GM18517 (cell line): ENCODE measurements around the gene KRTAP6-2.

Experiments used
- ATAC-seq: cut with Tn5 transposase; IDR thresholded peaks from one replicate; pipeline ENCODE4 v1.9.1; 2021; ENCODE audit warnings: mild to moderate bottlenecking, moderate library complexity; ENCODE audit not compliant: unreplicated experiment

The KRTAP6-2 gene, protein sequence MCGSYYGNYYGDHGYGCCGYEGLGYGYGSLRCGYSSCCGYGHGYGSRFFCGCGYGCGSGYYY

DNA sequence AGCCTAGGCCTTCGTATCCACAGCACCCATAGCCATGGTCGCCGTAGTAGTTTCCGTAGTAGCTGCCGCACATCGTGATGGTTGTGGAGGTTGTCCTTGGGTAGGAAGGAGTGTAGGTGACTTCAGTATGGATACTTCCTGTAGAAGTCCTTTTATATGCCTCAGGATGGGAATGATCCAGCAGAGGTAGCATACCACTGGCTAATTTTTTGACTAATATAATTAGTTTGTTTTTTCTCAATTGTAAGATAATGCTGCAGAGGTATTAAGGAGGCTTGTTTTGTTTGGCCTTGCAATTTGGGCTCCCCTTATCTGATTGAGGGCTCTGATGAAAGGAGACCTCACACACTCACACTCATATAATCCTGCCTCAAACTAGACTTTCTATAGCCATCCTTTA lies at the start of gene KRTAP6-2:
KRTAP6-2 (minus strand) TSS at position 101 of the 400 bp plus-strand sequence; CDS start at position 73, 28 bp downstream.
- no peak for ATAC-seq

DNA sequence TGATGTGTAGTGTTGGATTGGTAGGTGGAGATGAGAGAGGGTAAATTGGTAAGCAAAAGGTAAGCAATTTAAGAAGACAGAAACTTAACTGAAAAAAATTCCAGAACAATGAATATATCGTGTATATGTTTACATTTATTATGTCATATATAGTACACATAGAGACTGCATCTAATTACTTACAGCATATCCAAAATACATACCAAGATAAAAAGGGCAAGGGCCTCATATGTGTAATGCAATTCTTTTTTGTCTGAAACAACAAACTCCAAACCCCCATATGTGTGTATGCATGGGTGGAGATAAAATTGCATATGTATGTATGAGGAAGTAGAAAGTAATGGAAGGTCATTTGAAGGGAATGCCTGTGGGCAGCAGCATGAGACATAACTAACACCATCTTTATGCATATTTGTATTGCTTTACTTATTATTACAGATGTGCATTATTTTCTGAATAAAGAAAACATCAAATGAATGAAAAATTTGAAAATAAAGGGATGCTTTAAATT lies 48.3 kb upstream of the KRTAP6-2 start:
- ATAC-seq: no peak

DNA sequence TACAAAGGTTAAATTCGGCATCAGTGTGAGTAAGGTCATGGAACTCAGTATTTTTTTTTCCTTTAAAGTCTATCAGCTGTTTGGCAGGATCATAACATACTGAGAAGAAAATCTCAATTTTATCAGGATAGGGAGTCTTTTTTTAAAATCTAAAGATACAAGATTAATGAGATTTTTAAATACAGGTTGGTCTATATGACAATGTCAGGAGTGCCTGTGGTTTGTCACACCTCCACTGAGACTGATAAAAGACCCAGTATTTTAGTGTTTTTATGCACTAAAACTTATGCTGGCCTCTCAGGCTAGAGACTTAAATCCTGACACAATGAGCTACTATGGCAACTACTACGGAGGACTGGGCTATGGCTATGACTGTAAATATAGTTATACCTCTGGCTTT lies 43.9 kb upstream of the KRTAP6-2 start, which contains the start of gene KRTAP20-3:
KRTAP20-3 (plus strand) TSS at position 301 of the 400 bp plus-strand sequence.
- no peak for ATAC-seq

DNA sequence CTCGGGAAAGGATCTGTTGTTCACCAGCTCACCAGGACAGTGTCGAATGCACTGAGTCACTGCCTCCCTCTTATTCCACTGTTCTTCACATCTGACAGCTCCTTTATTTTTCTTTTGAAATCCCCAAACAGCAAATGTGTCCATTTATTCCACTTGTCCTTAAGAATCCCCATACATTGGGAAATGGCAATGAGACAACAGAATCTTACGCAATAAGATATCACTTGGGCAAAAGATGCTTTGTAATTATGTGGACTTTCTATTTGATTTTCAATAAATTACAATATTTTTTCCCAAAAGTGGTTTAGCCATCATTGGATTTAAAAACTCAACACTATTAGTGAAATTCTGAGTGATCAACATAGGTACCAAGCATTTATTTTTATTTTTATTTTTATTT lies 40.0 kb upstream of the KRTAP6-2 start:
- ATAC-seq: no peak

DNA sequence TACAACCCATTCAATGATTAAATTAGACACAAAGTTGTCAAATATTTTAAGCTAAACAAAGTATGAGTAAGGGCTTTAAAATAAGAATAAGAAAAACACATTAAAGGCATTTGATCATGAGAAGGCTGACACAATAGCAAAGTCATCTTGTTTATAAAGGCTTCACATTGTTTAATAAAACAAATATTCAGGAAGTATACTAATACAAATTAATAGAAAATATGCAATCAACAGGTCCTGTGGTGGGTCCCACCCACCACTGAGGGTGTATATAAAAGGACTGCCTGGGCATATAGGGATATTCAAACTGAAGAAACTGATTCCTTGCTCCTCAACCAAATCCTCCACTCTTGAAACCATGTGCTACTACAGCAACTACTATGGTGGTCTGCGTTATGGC lies 36.2 kb upstream of the KRTAP6-2 start, which contains the start of gene KRTAP20-2:
KRTAP20-2 (plus strand) TSS at position 301 of the 400 bp plus-strand sequence; CDS start at position 359, 58 bp downstream.
- no peak for ATAC-seq

DNA sequence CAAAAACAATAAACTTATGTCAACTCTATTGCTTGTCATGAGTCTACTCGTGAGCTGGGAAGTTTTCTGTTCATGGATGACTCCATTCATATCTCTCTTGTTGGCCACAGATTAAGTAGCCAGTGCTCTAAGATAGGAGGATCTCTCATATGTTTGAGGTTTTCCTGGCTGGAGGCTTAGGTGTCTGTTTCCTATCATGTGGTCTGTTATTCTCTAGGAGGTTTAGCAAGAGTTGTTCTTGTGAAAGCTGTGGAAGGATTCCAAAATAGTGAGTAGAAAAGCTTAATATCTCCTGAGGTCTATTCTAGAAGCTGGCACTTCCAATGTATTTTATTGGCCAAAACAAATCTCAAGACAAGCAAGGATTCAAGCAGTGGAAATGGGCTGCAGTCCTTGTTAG lies 30.5 kb upstream of the KRTAP6-2 start:
- no peak for ATAC-seq

DNA sequence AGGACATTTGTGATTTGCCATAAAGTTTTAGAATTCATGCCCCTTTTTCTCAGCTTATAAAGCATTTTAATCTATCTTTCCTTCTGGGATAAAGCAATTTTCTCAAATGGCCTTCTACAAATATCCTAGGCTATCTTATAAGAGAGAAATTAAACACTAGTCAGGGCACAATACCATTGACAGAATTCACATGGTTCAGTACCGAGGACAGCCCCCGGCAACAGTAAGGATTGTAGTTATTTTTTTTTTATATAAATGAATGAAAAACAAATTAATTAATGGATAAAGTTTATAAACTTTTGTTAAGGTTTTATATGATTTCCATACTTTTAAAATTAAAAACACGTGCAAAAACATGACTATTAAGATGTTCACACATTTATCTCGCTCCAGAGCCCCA lies 29.4 kb upstream of the KRTAP6-2 start:
- ATAC-seq: no peak

DNA sequence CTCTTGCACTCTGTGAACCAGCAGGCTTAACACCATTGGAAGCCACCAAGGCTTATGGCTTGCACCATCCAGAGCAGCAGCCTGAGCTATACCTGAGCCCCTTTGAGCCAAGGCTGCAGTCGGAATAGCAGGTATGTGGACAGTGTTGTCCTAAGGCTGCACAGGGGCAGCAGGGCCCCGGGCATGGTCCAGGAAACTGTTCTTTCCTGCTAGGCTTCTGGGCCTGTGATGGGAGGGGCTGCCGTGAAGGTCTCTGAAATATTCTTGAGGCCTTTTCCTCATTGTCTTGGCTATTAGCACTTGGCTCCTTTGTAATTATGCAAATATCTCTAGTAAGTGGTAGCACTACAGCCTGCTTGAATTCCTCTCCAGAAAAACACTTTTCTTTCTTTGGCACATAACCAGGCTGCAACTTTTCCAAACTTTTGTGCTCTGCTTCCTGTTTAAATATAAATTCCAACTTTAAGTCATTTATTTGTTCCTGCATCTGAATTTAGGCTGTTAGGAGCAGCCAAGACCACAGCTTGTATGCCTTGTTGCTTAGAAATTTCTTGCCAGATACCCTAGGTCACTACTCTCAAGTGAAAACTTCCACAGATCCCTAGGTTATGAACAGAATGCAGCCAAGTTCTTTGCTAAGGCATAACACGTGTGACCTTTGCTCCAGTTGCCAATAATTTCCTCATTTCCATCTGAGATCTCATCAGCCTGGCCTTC lies 26.9 kb upstream of the KRTAP6-2 start:
- no peak for ATAC-seq

DNA sequence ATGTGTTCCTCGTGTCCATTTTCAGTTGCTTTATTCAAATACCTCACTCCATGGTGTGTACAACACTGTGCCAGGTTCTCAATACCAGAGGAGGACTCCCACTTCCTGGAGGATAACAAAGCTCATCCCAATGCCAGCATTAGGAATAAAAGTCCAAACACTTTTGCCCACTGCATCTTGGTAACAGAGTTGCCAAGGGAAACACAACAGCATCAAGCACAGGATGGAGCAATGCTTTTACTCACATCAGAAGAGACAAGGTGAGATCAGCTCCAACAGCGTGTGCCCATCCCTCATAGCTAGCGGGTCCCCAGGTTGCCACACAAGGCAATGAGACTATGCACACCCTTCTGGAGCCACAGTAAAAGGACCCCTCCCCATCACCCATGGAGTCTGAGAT lies 24.7 kb upstream of the KRTAP6-2 start:
- no peak for ATAC-seq

DNA sequence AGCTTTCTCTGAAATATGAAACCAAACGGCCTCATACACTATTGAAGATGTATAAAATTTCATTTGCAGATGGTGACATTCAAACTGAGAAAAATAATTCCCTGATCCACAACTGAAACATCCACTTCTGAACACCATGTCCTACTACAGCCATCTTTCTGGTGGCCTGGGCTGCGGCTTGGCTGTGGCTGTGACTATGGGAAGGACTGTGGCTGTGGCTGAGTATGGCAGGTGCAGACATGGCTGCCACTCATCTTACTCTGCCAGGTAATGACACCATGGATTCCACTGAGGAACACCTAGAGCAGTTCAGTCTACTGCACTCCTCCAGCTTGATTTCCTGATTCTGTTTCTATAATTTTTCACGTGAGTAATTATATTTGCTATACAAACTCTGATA lies 21.8 kb upstream of the KRTAP6-2 start, which contains the start of gene KRTAP20-4:
KRTAP20-4 (plus strand) TSS at position 106 of the 400 bp plus-strand sequence.
- ATAC-seq: no peak

DNA sequence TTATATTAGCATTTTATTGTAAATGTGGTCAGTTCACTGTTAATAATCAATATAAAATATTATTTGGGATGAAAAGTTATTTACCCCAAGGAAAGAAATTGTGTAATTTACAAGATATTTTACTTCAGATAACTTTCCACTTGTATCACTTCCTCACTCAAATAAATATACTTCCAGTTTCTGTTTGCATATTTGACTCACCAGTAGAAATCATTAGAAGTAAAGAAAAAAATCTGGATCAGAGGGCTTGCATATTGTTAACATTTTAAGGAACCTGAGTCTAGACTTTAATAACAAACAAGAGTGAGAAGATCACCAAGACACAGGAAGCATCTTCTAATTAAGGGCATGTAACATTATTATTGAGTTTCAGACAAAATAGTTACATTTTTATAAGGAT lies 21.4 kb upstream of the KRTAP6-2 start:
- no peak for ATAC-seq

DNA sequence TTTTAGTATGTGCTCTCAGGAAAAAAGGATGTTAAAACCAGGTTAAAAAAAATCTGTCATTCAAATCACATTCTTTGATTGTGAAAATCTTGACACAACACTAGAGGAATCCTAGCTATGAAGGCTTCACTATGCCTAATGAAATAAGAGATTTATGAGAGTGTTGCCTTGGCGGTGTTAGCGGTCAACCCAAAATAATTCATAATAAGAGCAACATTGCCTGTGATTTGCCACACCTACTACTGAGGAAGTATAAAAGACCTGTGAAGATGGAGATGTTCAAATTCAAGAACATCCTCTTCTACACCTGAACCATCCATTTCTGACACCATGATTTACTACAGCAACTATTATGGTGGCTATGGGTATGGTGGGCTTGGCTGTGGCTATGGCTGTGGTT lies 17.4 kb upstream of the KRTAP6-2 start, which contains the start of gene KRTAP20-1:
KRTAP20-1 (plus strand) TSS at position 301 of the 400 bp plus-strand sequence; CDS start at position 331, 30 bp downstream.
- no peak for ATAC-seq

DNA sequence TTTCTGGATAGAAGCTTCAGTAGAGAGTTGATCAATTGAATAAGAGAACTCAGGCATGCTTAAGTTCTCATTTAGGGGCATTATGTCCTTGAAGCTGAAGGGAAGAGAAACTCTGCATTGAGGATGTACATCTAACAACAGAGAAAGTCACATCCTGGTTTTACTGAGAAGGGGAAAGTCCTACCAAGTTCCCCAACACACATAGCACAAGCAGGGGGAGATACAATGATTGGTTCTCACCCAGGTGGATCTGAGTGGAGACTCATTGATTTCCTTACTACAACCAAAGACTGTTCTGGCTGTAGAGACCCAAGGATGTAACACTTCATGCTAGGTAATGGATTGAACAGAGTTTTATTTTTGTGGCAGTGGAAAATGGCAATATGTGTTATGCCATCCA lies 16.5 kb upstream of the KRTAP6-2 start:
- ATAC-seq: no peak

DNA sequence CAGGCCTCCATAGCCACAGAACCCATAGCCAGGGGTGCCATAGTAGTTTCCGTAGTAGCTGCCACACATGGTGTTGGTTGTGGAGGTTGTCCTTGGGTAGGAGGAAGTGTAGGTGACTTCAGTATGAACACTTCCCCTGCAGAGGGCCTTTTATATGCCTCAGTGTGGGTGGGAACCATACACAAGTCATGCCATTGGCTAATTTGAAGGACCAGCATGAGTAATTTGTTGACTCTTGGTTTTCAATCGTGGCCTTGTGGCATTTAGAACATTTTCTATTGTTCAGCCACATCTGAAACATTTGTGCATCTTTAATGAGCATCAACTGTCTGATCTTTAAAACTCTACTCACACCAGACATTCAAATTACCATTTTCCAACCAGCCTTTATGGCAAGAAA lies 15.1 kb upstream of the KRTAP6-2 start, which contains the start of gene KRTAP6-1:
KRTAP6-1 (minus strand) TSS at position 95 of the 400 bp plus-strand sequence; CDS start at position 69, 26 bp downstream.
- ATAC-seq: no peak

DNA sequence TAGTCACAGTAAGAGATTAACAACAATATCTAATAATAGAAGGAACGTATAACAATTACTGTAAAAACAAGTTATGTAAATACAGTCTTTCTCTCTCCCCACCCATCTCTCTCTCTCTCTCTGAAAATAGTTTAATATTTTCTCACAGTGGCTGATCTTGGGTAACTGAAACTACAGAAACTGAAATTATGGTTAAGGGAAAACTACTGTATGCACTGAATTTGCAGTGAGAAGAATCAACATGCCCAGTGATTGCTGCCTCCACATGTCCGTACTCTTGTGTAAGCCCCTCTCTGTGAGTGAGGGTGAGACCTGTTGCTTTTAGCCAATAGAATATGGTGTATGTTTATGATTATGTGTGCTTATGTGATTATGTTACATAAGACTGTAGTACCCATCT lies 13.4 kb upstream of the KRTAP6-2 start:
- ATAC-seq: no peak

DNA sequence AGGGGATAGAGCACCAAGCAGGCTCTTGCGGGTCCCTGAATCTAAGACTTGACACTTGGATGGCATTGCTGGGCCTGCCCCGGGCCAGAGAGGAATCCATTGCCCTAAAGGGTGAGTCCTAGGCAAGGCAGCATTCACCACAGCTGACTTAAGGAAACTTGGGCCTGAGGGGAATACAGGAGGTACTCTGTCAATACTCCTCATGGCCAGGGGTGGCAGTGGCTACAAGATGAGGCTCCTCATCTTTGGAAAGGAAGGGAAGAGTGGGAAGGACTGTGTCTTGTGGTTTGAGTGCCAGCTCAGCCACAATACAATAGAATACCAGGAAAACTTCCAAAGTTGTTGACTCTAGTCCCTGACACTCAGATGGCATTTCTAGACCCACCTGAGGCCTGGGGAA lies 7.3 kb upstream of the KRTAP6-2 start:
- ATAC-seq: no peak

DNA sequence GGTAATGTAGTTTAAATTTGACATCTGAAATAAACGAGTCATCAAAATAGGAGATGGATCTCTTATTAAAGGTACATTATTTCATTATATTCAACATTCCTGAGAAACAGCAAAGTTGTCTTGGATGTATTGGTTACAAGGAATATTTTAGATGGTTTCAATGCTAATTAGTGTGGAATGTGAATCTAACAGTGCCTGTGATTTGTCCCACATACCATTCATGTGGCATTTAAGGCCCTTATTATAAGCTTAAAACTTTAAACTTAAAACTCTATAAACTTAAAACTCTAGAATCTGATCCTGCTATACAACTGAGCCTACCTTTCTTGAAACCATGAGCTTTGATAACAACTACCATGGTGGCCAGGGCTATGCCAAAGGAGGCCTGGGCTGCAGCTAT lies 2.1 kb upstream of the KRTAP6-2 start, which contains the start of gene KRTAP22-1:
KRTAP22-1 (plus strand) TSS at position 301 of the 400 bp plus-strand sequence.
- ATAC-seq: no peak

DNA sequence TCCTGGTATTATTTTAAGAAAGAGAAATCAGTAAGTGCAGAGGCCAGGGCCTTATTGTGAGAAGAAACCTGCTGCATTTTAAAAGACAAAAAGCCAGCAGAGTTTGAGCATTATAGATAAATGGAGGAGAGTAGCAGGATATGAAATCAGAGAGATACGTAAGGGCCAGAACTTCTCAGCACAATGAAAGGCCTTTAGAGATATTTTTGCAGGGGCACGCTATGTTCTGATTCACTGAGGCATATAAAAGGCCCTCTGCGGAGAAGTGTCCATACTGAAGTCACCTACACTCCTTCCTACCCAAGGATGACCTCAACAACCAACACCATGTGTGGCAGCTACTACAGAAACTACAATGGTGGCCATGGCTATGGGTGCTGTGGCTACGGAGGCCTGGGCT lies 6.6 kb downstream of the KRTAP6-2 start, which contains the start of gene KRTAP6-3:
KRTAP6-3 (plus strand) TSS at position 301 of the 400 bp plus-strand sequence; CDS start at position 307, 6 bp downstream.
- no peak for ATAC-seq

DNA sequence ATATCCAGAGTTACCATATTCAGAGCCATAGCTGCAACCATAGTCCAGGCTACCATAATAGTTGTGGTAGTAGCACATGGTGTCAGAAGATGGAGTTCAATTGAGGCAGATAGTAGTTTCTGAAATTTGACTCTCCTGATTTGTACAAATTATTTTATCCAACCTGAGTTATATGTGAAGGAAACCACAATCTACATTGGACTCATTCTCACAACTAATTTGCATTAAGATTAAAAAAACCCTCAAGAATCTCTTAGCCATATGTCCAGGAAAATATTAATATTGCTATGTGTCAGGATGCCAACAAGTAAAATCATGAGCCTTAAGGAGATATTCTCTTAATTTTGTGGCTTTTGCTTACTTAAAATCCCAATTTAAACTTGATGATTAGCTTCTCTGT lies 8.4 kb downstream of the KRTAP6-2 start, which contains the start of gene KRTAP22-2:
KRTAP22-2 (minus strand) TSS at position 101 of the 400 bp plus-strand sequence.
- ATAC-seq: no peak

DNA sequence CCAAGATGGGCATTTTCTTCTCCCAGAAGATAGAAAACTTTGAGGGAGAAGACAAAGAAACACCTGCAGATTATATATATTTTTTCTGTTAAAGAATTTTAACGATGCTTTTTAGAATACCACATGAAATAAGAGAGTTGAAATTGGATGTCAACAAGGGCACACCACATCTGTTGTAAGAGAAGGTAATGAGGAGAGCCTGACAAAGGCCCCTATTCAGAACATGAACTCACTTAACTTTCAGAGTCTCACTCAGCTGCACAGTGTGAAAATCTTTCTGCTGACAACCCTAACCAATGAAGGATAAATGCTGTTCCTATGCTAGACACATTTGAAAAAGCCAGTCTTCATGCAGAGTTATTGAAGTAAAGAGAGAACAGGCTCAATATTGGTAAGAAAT lies 15.8 kb downstream of the KRTAP6-2 start:
- ATAC-seq: no peak

DNA sequence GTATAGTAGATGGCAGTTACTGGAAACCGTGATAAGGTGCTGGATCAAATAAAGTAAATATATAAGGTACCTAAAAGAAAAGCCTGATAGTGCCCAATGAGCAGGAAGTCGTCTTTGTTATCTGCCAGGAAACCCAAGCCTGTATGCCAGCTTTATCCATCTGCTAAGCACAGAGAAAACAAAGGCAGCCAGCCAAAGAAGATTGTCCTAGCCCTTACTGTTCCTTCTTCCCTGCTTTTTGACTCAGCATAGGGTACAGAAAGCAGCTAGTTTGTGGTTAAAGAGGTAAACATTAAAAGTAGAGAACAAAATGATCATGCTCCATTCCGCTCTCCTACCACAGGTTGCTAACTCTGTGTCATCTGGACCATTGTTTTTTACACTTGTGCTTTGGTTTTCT lies 18.6 kb downstream of the KRTAP6-2 start:
- ATAC-seq: no peak

DNA sequence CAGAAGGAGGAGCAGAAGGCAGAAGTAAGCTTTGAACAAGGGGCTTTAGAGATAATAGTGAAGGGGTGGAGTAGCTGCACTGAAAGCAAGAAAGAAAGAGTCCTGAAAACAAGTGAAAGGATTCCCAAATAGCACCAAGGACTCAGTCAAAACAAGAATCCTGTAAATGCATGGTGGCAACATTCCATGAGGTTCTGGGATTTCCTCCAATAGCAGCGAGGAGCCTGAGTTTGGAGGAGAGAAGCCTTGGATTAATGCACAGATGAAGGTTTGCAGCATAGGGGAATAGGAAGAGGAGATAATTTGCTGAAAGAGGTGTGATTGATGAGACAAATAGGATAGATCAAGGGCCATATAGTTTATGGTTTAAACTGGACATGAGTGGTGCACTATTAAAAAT lies 19.4 kb downstream of the KRTAP6-2 start:
- no peak for ATAC-seq
